GM18507 (cell line): ENCODE data around the gene CETP.
"Not testable (repeated sequence)": the region's sequence is repeated elsewhere in the genome, so short reads cannot be mapped to it uniquely, and the experiment has no call there.

ENCODE experiments used
- DNase-seq: peaks from one replicate; pipeline ENCODE4 v3.0.0; 2011; ENCODE audit warnings: low read depth; ENCODE audit not compliant: insufficient read length; ENCODE audit errors: extremely low spot score
- FAIRE-seq: peaks from 2 replicates; lab custom pipeline; 2011; peaks lifted over from hg19 to GRCh38; lab: Jason Lieb, UNC

Gene CETP

GRCh38 chr16:56950881-56951771 lies 10.6 kb upstream of the CETP start:
- DNase-seq (peak; percentile 55), FAIRE-seq (peak; percentile 89)

DNA sequence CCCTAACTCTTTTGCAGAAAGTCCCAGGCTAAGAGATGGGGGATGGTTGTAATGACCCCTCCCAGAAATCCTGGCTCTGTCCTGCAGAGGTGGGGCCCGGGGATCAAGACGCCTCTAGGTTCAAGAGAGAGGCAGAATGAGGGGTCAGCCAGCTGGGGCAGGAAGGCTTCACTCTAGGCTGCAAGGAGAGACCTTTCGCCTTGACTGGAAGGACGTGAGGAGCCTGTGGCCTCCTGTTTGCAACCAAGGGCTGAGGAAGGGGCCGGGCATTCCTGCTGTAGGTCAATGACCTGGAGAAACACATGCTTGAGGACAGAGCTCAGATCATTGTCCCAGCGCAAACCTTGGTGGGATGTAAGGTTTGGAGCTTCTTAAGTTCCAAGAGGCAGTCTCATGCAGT lies 8.7 kb upstream of the CETP start:
- FAIRE-seq (no peak), DNase-seq (no peak)

GRCh38 chr16:56956076-56956475 lies 5.7 kb upstream of the CETP start:
- DNase-seq (no peak), FAIRE-seq (no peak)

DNA sequence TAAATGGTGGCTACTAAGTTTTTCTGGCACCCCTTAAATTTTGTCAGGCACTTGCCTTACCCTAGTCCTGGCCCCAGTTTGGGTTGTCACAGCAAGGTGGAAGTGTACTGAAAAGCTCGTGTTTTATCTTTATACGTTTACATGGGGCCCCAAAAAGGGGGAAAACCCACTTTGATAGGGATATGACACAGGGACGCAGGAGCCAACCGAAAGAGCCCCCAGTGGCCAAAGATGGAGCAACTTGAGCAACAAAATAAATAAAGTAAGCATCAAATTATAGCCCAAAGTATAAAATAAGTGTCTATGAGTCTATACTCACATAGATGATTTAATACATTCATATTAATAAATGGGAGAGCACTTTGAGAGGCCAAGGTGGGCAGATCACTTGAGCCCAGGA lies 5.0 kb upstream of the CETP start:
- FAIRE-seq (no peak), DNase-seq (no peak)

DNA sequence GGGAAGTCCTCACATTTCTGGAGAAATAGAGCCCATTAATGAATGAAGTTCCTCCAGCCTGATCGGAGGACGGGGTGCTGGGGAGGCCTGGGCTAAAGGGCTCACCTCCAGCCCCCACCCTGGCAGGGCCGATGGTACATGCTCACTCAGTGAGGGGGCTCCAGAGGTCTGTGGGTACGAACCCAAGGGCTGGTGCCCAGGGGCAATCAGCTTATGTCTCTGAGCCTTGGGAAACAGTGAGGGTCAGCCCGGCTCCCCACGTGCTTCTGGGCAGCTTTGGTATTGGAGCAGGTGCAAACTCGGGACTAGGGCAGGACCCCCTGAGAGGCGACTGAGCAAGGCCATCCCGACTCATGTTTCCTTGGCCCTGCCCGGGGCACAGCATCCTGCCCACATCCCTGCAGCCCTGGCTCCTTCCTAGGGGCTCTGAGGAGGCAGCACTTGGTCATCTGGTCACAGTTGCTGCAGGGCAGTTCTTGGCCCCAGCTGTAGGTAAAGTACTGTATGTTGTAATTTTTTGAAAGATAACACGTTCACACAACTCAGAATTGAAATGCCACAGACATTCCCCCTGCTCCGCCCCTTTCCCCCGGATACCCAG lies 969 bp upstream of the CETP start:
- DNase-seq = no peak
- FAIRE-seq = no peak

DNA sequence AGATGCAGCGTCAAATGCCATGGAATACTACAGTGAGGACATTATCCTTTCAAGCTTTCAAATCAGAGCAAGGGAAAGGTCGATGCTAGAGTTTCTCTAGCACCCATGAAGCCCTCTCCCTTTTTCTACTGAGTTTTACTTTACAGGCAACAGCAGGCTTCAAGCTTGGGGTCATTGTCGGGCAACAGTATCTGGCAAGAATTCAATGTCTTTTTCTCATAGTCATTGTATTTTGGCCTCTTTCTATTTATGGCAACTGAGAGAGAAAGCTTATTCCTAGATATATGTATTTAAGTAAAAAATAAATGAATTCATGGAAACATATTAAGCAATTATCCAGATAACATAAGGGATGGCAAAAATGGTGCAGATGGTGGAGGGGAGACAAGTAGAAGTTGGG lies 364 bp upstream of the CETP start:
- no peak for FAIRE-seq
- no peak for DNase-seq

- FAIRE-seq = peak; percentile 92
- DNase-seq = peak; percentile 80
Observed at GRCh38 chr16:56964243-56965148, 2.7 kb downstream of the CETP start.

DNA sequence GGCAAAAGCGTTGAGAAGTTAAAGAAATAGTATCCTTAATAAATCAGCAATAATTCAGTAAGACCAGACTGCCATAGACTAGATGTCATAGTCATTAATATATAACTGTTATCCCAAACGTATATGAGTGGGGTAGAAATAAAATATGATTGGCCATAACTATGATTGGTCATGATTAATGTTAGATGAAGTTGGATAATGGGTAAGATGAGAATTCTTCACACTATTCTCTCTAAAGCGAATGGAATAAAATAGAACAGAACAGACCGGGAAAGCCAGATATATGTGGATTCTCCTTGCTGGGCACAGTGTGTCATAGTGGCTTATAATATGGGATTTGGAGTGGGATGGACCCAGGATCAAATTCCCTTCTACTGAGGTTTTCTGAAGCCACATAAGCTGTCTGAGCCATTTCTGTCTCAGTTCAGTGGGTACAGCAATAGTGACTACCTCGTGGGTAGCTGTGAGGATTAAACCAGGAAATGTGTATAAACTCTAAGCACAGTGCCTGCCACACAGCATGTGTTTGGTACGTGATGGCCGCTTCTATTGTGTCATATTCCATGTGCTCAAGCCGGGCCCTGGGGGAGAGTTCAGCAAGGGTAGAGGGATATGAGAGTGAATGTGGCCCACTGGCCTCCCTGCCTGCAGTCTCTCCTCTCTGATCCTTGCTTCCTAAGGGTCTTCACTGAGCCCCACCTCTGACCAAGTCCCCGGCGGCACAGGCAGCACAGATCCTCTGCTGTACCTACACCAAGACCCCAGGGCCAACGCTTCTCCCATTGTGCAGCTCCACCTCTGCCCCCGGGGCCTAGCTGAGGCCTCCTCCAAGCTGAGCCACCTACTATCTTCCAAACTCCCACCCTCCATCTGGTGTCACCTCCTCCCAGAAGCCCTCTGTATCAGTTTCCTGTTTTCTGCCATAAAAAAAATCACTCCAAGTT lies 3.7 kb downstream of the CETP start:
- DNase-seq (no peak), FAIRE-seq (no peak)

DNA sequence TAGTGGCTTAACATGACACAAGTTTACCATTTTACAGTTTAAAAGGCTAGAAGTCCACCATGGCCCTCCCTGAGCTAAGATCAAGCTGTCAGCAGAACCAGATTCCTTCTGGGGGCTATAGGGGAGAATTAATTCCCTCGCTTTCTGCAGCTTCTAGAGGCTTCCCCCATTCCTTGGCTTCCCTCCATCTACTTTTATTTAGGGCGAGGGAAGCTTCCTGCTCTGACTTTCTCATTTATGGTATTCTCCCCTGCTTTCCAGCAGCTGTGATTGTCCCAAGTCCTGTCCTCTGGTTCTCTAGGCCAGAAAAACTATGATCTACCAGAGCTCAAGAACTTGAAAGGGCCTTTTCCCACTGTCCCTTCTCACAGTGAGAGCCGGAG lies 4.3 kb downstream of the CETP start:
- no peak for DNase-seq
- FAIRE-seq = no peak

DNA sequence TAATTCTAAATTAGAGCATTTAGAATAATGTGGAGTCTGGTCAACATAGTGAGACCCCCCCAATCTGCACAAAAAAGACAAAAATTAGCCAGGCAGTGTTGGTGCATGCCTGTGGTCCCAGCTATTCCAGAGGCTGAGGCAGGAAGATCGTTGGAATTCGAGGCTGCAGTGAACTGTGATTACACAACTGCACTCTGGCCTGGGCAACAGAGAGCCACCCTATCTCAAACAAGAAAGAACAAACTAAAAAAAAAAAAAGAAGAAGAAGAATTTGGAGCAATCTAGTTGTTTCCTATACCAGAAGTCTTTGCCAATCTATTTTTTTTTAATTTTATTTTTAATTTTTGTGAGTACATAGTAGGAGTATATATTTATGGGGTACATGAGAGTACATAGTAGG lies 6.0 kb downstream of the CETP start:
- FAIRE-seq (no peak), DNase-seq (no peak)

- FAIRE-seq (no peak), DNase-seq (no peak)
Observed at GRCh38 chr16:56969769-56970168, 8.0 kb downstream of the CETP start.

DNA sequence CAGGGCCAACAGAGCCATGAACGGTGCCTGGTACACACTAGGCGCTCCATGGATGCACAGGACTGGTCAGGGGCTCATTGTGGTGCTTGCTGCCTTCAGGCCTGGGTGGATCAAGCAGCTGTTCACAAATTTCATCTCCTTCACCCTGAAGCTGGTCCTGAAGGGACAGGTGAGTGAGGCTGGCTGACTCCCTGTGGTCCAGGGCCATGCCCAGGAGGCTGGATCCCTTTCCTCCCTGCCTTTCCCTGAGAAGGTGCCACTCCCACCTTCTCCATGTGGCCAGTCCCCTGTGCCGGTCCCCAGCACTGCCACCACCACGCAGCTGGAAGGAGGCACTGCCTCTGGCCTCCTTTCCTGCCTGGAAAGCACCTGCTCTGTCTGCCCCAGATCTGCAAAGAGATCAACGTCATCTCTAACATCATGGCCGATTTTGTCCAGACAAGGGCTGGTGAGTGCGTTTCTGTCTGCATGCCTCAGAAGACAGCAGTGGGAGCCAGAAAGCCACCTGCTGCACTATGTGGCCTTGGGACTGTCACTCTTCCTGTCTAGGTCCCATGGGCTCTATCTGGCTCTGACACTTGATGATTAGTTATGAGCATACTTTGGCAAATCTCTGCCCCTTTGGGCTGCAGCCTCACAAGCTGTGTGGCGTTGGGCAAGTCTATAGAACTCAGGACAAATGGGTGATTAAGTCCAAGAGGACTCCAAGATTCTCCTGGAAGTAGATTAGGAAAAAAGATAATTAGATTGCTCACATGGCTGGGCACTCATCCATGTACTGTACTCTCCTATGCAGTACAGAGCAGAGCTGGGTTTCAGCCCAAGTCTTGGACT lies 9.4 kb downstream of the CETP start:
- FAIRE-seq = peak; percentile 96
- peak; percentile 37 for DNase-seq

- no peak for DNase-seq
- FAIRE-seq = no peak
Observed at GRCh38 chr16:56971768-56972043, 10.0 kb downstream of the CETP start.

- DNase-seq = no peak
- FAIRE-seq = peak; percentile 59
Observed at GRCh38 chr16:56972403-56973293, 10.9 kb downstream of the CETP start.

GRCh38 chr16:56973294-56973689 lies 11.5 kb downstream of the CETP start:
- FAIRE-seq (no peak), DNase-seq (no peak)

- not testable (repeated sequence) for DNase-seq
- FAIRE-seq = peak; percentile 78
Observed at GRCh38 chr16:56973899-56974298, 12.1 kb downstream of the CETP start.

- DNase-seq (no peak), FAIRE-seq (no peak)
Observed at GRCh38 chr16:56974549-56975300, 13.0 kb downstream of the CETP start.
